ENCODE results near the gene HSD17B2.
"Not testable (repeated sequence)": the region's sequence is repeated elsewhere in the genome, so short reads cannot be mapped to it uniquely, and the experiment has no call there.

Gene HSD17B2

DNA sequence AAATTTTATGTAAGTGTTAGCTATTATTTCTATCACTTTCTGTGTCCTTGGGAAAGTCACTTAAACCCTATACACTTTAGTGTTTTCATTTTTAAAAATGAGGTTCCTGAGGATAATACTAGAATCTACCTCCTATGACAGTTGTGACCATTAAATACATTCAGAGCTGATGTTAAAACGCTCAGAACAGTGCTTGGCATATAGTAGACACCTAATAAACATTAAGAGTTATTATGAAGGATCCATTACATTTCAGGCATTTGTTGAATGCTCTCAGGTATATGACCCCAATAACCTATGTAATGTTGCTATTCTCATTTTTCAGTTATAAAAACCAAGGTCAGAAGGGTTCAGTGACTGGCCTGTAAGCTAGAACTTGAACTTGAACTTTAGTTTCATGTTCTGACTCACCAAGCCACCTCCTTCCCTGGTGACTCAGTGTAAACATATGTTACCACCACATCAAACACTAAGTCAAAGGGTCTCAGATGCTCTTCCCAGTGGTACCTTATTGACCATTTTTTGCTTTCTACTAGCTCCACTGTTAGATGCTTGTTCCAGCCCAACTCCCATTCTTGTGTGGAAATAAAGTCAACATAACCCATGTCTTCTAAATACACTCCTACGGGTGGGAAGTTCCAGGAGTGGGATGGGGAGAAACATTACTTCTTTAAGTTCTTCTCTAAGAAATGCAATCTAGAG lies 47.6 kb downstream of the HSD17B2 start:
- DNase-seq = no peak

GRCh38 chr16:82083710-82084353 lies 48.8 kb downstream of the HSD17B2 start:
- no peak for DNase-seq

- no peak for DNase-seq
Measured at GRCh38 chr16:82085011-82085779, 50.1 kb downstream of the HSD17B2 start.

GRCh38 chr16:82088483-82088882 lies 53.4 kb downstream of the HSD17B2 start:
- DNase-seq = peak; percentile 95

DNA sequence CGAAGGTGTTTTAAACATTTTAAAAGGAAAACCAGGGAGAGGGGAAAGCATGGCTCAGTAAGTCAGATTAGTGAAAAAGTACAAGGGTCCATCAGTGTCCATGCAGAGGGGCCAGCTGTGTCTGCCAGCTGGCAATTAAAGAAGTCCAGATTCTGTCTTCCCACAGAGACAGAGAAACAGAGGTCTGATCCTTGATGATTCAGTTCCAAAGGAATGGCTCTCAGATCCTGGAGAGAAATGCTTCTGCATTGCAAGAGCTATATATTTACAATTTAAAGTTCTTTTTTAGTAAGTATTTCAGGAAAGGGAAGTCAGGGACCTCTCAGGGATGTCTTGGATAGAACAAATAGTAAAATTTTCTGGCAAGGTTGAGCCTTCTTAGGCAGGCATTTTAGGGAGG lies 56.2 kb downstream of the HSD17B2 start:
- peak; percentile 33 for DNase-seq

DNA sequence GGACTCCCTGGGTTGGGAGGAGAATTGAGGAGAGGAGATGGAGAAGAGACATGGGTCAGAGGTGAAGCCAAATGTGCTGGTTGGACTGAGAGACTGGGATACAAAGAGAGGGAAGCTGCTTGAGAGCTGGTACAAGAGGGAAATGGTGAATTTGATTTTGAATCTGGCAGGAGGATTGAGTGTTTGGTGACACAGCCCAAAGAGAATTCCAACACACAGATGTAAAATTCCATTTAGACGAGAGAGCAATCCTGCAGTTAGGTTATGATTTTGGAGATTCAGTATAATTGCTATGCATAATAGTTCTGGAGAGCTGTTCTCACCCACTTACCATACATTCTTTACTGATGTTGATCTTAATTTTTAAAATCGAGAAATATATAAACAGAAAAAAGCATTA lies 57.7 kb downstream of the HSD17B2 start:
- DNase-seq = no peak

DNA sequence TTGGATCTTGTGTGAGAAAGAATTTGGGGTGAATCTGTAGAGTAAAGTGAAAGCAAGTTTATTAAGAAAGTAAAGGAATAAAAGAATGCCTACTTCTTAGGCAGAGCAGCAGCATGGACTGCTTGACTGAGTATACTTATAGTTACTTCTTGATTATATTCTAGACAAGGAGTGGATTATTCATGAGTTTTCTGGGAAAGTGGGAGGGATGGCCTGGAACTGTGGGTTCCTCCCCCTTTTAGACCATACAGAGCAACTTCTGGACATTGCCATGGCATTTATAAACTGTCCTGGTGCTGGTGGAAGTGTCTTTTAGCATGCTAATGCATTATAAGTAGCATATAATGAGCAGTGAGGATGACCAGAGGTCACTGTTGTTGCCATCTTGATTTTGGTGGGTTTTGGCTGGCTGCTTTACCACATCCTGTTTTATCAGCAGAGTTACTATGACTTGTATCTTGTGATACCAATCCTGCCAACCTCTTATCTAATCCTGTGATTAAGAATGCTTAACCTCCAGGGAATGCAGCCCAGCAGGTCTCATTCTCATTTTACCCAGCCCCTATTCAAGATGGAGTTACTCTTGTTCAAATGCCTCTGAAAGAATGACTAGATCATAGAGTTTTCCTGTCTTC lies 58.7 kb downstream of the HSD17B2 start:
- DNase-seq = no peak

- DNase-seq = peak; percentile 35
Measured at GRCh38 chr16:82094942-82095540, 60.0 kb downstream of the HSD17B2 start.

GRCh38 chr16:82096641-82097040 lies 61.6 kb downstream of the HSD17B2 start:
- no peak for DNase-seq

DNA sequence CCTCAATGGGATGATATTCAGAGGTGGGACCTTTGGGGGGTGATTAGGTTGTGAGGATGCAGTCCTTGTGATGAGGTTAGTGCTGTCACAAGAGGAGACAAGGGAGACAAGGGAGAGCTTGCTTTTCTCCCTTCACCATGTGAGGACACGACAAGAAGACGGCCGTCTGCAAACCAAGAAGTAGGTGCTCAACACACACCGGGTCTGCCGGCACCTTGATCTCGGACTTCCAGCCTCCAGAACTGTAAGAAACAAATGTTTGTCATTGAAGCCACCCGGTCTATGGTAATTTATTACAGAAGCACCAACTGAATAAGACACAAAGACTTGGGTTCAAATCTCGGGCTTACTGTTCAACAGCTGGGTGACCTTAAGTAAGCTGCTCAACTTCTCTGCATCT lies 70.1 kb downstream of the HSD17B2 start:
- no peak for DNase-seq

- DNase-seq = peak; percentile 95
Measured at GRCh38 chr16:82108100-82108499, 73.0 kb downstream of the HSD17B2 start.

DNA sequence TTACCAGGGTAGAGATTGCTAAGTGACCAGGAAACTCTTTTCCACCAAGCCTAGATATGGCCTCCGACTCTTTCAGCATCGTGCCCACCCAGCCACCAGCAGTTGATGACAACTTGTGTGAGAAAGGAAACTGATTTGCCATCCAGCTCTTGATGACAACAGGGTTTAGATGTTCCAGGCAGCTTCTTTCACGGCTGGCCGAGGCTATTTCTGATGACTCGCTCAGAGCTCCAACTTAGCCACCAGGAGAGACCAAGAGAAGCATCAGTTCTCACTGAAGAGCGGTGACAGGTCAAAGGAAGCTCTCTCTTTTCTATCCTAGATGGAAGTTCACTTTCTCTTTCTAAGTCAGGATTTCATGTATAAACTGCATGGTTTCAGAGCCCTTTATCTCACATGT lies 73.7 kb downstream of the HSD17B2 start:
- no peak for DNase-seq

GRCh38 chr16:82109266-82109665 lies 74.2 kb downstream of the HSD17B2 start:
- DNase-seq = not testable (repeated sequence)

- DNase-seq = peak; percentile 74
Measured at GRCh38 chr16:82111944-82112343, 76.9 kb downstream of the HSD17B2 start.

DNA sequence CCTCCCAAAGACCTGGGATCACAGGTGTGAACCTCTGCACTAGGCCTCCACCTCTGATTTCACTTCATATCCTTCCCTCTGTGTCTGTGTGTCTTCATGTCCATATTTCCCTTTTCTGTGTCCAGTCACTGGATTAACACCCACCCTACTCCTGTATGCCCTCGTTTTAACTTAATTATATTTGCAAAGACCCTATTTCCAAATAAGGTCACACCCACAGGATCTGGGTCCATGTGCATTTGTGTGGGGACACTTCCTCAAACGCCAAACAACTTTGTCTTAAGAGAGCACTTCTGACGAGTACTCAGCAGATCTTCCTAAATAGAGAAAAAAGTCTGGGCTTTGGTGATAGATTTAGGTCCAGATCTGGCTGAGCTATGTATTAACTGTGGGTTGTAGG lies 78.7 kb downstream of the HSD17B2 start:
- no peak for DNase-seq

- no peak for DNase-seq
Measured at GRCh38 chr16:82116535-82116934, 81.5 kb downstream of the HSD17B2 start.

- DNase-seq = no peak
Measured at GRCh38 chr16:82118749-82119148, 83.7 kb downstream of the HSD17B2 start.

DNA sequence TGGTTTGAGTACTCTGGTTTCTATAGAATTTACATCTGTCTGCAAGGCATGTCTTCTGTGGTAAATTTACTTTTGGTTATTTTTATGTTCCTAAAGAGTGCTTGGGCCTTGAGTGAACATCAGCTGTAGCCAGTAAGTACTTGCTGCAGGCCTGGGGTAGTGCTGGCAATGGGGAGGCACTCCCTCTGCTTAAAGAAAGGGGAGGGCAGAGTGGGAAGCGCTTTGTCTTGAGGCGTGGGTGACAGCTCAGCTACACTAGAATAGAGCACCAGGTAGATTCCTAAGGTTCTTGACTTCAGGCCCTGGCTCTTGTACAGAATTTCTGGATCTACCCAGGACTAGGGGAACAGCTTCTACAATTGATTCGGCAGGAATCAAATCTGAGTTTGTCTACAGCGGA lies 84.4 kb downstream of the HSD17B2 start:
- no peak for DNase-seq

DNA sequence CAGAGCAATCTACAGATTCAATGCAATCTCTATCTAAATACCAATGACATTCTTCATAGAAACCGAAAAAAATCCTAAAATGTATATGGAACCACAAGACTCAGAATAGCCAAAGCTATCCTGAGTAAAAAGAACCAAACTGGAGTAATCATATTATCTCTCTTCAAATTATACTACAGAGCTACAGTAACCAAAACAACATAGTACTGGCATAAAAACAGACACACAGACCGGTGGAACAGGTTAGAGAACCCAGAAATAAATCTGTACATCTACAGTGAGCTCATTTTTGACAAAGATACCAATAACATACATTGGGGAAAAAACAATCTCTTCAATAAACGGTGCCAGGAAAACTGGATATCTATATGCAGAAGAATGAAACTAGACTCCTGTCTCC lies 89.6 kb downstream of the HSD17B2 start:
- DNase-seq = no peak

DNA sequence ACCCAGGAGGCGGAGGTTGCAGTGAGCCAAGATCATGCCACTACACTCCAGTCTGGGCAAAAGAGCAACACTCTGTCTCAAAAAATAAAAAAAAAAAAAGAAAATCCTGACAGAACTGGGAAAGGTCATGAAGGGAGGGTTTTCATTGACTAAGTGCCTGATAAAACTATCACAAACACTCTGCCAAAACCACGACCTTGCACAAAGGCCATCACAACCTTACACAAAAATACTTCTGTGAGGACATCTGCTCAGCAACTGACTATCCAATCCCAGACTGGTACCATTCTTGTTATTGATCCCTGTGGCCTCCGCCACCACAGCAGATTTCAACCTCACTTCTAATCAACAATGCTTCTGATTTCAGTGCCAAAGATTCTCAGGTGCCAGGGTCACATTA lies 94.8 kb downstream of the HSD17B2 start:
- no peak for DNase-seq

GRCh38 chr16:82133798-82134197 lies 98.7 kb downstream of the HSD17B2 start:
- no peak for DNase-seq

DNA sequence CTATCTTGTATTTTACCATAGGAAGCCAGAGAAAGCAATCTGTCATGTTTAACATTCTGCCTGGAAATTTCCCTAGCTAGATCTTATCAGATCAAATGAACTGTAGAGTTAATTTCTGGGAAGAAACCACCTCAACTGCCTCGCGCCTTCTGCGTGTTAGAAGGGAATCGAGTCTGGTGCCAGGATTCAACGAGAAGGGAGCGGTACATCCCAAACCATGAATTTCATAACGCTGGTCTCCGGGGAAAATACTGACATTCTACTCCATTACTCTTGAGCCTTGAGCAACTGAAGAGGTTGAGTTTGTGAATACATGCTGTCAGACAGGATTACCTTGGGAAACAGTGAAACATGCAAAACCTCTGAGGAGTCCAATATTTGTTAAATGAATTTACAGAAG lies 99.8 kb downstream of the HSD17B2 start:
- no peak for DNase-seq

GRCh38 chr16:82135844-82136243 lies 100.8 kb downstream of the HSD17B2 start:
- no peak for DNase-seq
